AML-193 (cell line): ENCODE results near the gene FAM199X.
"Not testable (repeated sequence)": the region's sequence is repeated elsewhere in the genome, so short reads cannot be mapped to it uniquely, and the experiment has no call there.

Source experiments
- DNase-seq, 2 experiments: peaks; one replicate each; lab custom pipeline; 2025; lab: John Stamatoyannopoulos, UW

FAM199X gene

GRCh38 chrX:104189837-104190236, 23.6 kb downstream of the FAM199X start:
- DNase-seq = no peak

- no peak for DNase-seq
These were observed 27.2 kb downstream of the FAM199X start for GRCh38 chrX:104193485-104193884.

GRCh38 chrX:104195013-104195412, 28.8 kb downstream of the FAM199X start:
- no peak for DNase-seq

GRCh38 chrX:104195489-104196084, 29.3 kb downstream of the FAM199X start:
- DNase-seq = peak; percentile 2 to 13

- no peak for DNase-seq
These were observed 39.3 kb downstream of the FAM199X start for GRCh38 chrX:104205548-104205947.

GRCh38 chrX:104211187-104211586, 44.9 kb downstream of the FAM199X start:
- no peak for DNase-seq

- not testable (repeated sequence) for DNase-seq
These were observed 63.8 kb downstream of the FAM199X start for GRCh38 chrX:104230060-104230459.
